ENCODE results near the gene ZNF335. TPM values are rescaled to one million over a fixed set of nuclear protein-coding genes. Genes with fewer than 3 reads are reported as not detected.

Gene ZNF335
- total and polyA plus RNA-seq, 2 of the 13 experiments (the other 11 are each of a cell fraction or from before 2014, with no cell fraction given), result 9.7 to 13.7 TPM

GRCh38 chr20:45921337-45922189 lies 50.4 kb downstream of the ZNF335 start (continued):
- TF ChIP-seq IKZF5 (CRISPR knock-in tag; IDR thresholded peaks at IDR 0.05) (no peak), EP300 (IDR thresholded peaks at IDR 0.05; ENCODE audit: low read depth in 2 of 2, low read length in 2 of 2) (peak in 1 of 2 experiments; percentile 40; a peak in 1 of 4 replicates), EP300 (CRISPR knock-in tag; IDR thresholded peaks at IDR 0.05; ENCODE audit: borderline replicate concordance) (no peak), GATAD2A (CRISPR knock-in tag; IDR thresholded peaks at IDR 0.05) (peak; percentile 73), TIGD3 (CRISPR knock-in tag; IDR thresholded peaks at IDR 0.05; ENCODE audit: borderline replicate concordance) (no peak), SETDB1 (CRISPR knock-in tag; IDR thresholded peaks at IDR 0.05; ENCODE audit: borderline replicate concordance) (0 out of 2 replicates have a peak, but pooled peaks have one; percentile 48), FOXA3 (CRISPR knock-in tag; IDR thresholded peaks at IDR 0.05) (0 out of 2 replicates have a peak, but pooled peaks have one; percentile 32), ZMYM4 (CRISPR knock-in tag; IDR thresholded peaks at IDR 0.05) (peak; percentile 66; the same call in 1 of the 2 replicates), TMF1 (CRISPR knock-in tag; IDR thresholded peaks at IDR 0.05; ENCODE audit: low read depth) (no peak), ZNF550 (CRISPR knock-in tag; IDR thresholded peaks at IDR 0.05; ENCODE audit: borderline replicate concordance) (no peak), BHLHE40 (IDR thresholded peaks at IDR 0.05; ENCODE audit: low read length) (no peak), NAIF1 (CRISPR knock-in tag; IDR thresholded peaks at IDR 0.05; ENCODE audit: borderline replicate concordance) (peak; percentile 80; the same call in 1 of the 2 replicates), HES4 (CRISPR knock-in tag; IDR thresholded peaks at IDR 0.05; ENCODE audit: borderline replicate concordance) (no peak), KLF15 (CRISPR knock-in tag; IDR thresholded peaks at IDR 0.05; ENCODE audit: borderline replicate concordance) (no peak), CEBPB (IDR thresholded peaks at IDR 0.05; ENCODE audit: borderline replicate concordance, low read depth, low read length) (peak; percentile 74; the same call in 1 of the 2 replicates), RARA (CRISPR knock-in tag; IDR thresholded peaks at IDR 0.05) (peak; percentile 70), ZSCAN30 (CRISPR knock-in tag; IDR thresholded peaks at IDR 0.05) (no peak), ZBTB38 (CRISPR knock-in tag; IDR thresholded peaks at IDR 0.05) (0 out of 2 replicates have a peak, but pooled peaks have one; percentile 21), SOX5 (CRISPR knock-in tag; IDR thresholded peaks at IDR 0.05; ENCODE audit: borderline replicate concordance) (0 out of 2 replicates have a peak, but pooled peaks have one; percentile 8), ARID5B (CRISPR knock-in tag; IDR thresholded peaks at IDR 0.05) (peak; percentile 75), ZNF616 (CRISPR knock-in tag; IDR thresholded peaks at IDR 0.05; ENCODE audit: low read depth) (no peak)

Measured in HepG2 (cell line).